ENCODE results near the gene PTPRN2.

PTPRN2 gene

DNA sequence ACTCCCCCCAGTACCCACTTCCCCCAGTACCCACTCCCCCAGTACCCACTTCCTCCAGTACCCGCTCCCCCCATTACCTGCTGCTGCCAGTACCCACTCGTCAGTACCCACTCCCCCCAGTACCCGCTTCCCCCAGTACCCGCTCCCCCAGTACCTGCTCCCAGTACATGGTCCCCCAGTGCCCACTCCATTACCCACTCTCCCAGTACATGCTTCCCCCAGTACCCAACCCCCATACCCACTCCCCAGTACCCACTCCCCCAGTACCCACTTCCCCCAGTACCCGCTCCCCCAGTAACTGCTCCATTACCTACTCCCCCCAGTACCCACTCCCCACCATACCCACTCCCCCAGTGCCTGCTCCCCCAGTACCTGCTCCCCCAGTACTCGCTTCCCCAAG lies 700.2 kb downstream of the PTPRN2 start:
- TF ChIP-seq JUND (IDR thresholded peaks at IDR 0.05; ENCODE audit: low read depth), result no peak
- DNase-seq (ENCODE audit: low read depth in 1 of 2, low spot score in 1 of 2), result no peak
- in situ Hi-C loops (cut with HindIII; ENCODE audit: low pct_unique_long_range_greater_than_20kb, low sequenced_read_pairs), result no loop called here

GRCh38 chr7:157886711-157887110 lies 700.9 kb downstream of the PTPRN2 start:
- in situ Hi-C loops (cut with HindIII; ENCODE audit: low pct_unique_long_range_greater_than_20kb, low sequenced_read_pairs), result no loop called here
- DNase-seq (ENCODE audit: low read depth in 1 of 2, low spot score in 1 of 2), result no peak
- no peak for TF ChIP-seq JUND (IDR thresholded peaks at IDR 0.05; ENCODE audit: low read depth)

DNA sequence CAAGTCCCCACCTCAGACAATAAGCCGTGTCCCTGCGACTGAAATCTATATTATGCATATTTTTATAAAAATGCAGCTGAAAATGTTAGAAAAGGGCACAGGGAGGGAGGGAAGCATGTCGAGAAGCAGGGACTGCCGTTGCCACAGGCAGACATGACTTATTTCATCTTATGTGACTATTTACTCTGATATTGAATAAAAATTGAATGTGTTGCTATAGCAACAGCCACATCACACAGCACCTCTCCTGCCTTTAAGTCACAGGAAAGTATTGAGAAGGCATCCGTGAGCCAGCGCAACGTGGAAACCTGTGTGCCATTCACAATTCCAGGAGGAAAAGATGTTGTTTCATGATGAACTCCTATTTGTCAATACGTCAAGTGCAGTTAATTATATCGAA lies 701.4 kb downstream of the PTPRN2 start:
- TF ChIP-seq JUND (IDR thresholded peaks at IDR 0.05; ENCODE audit: low read depth), result no peak
- in situ Hi-C loops (cut with HindIII; ENCODE audit: low pct_unique_long_range_greater_than_20kb, low sequenced_read_pairs), result no loop called here
- DNase-seq (ENCODE audit: low read depth in 1 of 2, low spot score in 1 of 2), result no peak

DNA sequence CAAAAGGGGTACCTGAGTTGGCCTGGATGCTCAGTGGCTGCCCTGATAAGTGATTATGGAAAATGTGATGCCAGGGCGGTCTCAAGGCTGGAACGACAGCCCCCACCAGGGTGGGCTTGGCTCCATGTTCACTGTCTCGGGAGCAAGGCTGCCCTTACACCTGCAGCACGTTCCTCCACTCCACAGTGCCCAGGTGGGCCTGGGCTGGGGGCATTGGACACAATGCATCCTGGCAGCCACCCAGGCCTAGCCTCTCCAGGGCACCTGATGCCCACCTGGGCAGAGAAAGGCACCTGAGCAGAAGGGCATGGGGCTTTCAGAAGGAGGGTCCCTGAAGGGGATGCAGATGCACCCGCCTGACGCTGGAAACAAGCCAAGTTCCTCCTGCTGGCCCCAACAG lies 702.5 kb downstream of the PTPRN2 start:
- TF ChIP-seq JUND (IDR thresholded peaks at IDR 0.05; ENCODE audit: low read depth), result no peak
- DNase-seq (ENCODE audit: low read depth in 1 of 2, low spot score in 1 of 2), result no peak
- in situ Hi-C loops (cut with HindIII; ENCODE audit: low pct_unique_long_range_greater_than_20kb, low sequenced_read_pairs), result no loop called here

DNA sequence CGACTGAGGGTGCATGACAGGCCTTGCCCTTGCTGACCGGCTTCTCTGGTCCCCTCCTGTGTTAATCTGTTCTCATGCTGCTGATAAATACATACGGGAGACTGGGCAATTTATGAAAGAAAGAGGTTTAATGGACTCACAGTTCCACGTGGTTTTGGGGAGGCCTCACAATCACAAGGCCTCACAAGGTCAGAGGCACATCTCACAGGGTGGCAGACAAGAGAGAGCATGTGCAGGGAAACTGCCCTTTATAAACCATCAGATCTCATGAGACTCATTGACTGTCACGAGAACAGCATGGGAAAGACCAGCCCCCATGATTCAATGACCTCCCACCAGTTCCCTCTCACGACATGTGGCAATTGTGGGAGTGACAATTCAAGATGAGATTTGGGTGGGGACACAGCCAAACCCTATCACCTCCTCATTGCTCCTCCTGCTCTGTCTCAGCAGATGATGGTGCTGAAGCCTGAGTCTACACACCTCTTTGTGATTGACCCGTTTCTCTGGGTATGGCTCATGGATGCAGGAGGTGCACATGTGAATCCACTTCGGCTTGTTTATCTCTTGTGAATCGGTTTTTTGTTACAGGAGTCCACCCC lies 703.1 kb downstream of the PTPRN2 start:
- TF ChIP-seq JUND (IDR thresholded peaks at IDR 0.05; ENCODE audit: low read depth), result no peak
- in situ Hi-C loops (cut with HindIII; ENCODE audit: low pct_unique_long_range_greater_than_20kb, low sequenced_read_pairs), result no loop called here
- DNase-seq (ENCODE audit: low read depth in 1 of 2, low spot score in 1 of 2), result no peak

DNA sequence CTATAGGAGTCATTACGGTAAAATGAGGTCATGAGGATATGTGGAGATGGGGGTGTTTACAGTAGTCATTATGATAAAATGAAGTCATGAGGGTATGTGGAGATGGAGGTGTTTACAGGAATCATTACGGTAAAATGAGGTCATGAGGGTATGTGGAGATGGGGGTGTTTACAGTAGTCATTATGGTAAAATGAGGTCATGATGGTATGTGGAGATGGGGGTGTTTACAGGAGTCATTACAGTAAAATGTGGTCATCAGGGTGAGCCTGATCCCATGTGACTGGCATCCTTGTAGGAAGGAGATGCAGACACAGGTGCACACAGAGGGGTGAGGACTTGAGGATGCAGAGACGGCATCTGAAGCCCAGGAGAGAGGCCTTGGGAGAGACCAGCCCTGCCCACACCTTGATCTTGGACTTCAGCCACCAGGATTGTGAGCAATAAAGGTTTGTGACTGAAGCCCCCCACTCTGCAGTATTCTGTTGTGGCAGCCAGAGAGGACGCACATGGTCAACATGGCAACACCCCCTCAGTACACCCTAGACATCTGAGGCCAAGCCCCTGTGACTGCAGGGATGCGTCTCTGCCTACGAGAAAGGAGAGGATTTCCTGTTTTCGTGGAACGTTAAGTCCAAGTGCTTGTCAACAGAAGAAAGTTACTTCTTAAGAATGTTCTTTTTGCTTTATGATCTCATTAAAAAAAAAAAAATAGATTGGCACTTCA lies 706.4 kb downstream of the PTPRN2 start:
- DNase-seq (ENCODE audit: low read depth in 1 of 2, low spot score in 1 of 2), result no peak
- no peak for TF ChIP-seq JUND (IDR thresholded peaks at IDR 0.05; ENCODE audit: low read depth)
- in situ Hi-C loops (cut with HindIII; ENCODE audit: low pct_unique_long_range_greater_than_20kb, low sequenced_read_pairs), result no loop called here

DNA sequence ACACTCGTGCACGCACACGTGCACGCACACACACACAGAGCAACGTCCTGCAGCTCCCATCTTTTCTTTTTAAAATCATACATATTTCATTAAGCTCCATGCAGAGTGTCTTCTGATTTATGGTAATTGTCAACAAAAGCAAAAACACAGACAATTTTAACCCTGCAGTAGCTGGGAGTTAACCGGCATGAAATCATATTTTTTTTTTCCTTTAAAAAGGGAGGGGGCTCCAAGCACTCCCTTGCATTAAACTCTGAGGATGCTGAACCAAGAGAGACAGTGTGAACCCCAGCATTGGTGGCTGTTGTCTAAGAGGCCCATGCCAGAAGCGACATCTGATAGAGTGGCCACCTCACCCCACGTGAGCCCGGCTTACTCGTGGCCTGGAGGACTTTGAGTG lies 708.2 kb downstream of the PTPRN2 start:
- in situ Hi-C loops (cut with HindIII; ENCODE audit: low pct_unique_long_range_greater_than_20kb, low sequenced_read_pairs), result no loop called here
- TF ChIP-seq JUND (IDR thresholded peaks at IDR 0.05; ENCODE audit: low read depth), result no peak
- no peak for DNase-seq (ENCODE audit: low read depth in 1 of 2, low spot score in 1 of 2)

DNA sequence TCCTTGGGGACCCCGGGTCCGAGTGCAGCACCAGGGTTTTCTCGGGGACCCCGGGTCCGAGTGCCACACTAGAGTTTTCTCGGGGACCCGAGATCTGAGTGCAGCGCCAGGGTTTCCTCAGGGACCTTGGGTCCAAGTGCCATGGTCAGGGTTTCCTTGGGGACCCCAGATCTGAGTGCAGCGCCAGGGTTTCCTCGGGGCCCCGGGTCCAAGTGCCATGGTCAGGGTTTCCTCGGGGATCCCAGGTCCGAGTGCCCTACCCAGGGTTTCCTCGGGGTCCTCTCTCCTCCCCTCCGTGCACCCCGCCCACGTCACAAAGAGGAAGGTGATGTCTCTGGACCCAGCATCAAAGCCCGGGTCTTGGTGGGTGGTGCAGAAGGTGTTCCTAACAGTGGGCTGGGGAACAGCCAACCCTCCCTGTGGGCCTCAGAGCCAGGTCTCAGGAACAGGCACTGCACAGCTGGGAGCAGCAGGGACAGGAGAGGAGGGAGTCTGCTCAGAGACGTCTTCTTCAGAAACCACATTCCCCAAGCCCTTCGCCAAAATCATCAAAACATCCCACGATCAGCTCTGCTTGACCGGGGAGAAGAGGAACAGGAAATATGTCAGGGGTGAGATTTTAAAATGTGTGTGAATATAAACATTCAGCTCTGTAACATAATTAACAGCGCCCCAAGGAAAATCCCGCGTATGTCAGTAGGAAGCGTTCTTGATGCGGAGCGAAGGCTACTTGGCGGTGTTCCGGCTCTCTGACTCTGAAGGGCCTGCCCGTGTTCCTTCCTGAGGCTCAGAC lies 710.1 kb downstream of the PTPRN2 start:
- no peak for TF ChIP-seq JUND (IDR thresholded peaks at IDR 0.05; ENCODE audit: low read depth)
- DNase-seq (ENCODE audit: low read depth in 1 of 2, low spot score in 1 of 2), result no peak
- in situ Hi-C loops (cut with HindIII; ENCODE audit: low pct_unique_long_range_greater_than_20kb, low sequenced_read_pairs), result no loop called here

GRCh38 chr7:157876469-157877285 lies 710.9 kb downstream of the PTPRN2 start:
- no peak for DNase-seq (ENCODE audit: low read depth in 1 of 2, low spot score in 1 of 2)
- in situ Hi-C loops (cut with HindIII; ENCODE audit: low pct_unique_long_range_greater_than_20kb, low sequenced_read_pairs), result no loop called here
- no peak for TF ChIP-seq JUND (IDR thresholded peaks at IDR 0.05; ENCODE audit: low read depth)

DNA sequence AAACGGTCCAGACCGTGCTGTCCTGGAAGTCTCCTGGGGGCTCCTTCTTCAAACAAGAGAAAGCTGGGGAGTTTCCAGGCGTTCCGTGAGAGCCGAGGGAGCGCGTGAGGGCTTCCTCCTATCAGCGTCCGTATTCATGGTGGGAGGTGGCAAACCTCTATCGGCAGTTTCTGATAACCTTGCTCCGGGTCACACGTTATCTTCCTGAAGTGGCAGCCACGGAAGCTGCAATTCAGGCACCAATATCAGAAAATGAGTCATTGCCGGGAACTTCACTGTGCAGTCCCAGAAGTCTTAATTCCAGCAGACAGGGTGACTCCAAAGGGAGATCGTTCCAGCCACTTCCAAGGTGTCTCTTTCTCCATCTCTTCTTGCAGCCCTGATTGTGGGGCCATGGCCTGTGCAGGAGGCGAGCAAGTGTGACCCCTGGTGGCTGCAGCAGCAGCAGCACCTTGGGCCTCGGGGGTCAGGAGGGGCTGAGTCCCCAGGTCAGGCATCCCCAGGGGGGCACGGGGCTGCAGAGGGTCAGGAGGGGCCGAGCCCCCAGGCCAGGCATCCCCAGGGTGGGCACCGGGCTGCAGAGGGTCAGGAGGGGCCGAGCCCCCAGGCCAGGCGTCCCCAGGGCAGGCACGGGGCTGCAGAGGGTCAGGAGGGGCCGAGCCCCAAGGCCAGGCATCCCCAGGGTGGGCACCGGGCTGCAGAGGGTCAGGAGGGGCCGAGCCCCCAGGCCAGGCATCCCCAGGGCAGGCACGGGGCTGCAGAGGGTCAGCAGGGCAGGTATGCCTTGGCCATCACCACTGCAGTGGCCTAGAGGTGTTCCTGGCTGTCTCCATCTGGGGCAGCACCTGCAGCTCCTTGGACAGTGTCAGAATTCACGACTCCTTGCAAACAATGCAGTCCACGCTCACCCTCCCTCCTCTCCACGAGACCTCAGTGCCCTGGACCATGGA lies 712.1 kb downstream of the PTPRN2 start:
- TF ChIP-seq JUND (IDR thresholded peaks at IDR 0.05; ENCODE audit: low read depth), result no peak
- in situ Hi-C loops (cut with HindIII; ENCODE audit: low pct_unique_long_range_greater_than_20kb, low sequenced_read_pairs), result no loop called here

GRCh38 chr7:157874870-157875229 lies 712.8 kb downstream of the PTPRN2 start:
- no peak for DNase-seq (ENCODE audit: low read depth in 1 of 2, low spot score in 1 of 2)
- in situ Hi-C loops (cut with HindIII; ENCODE audit: low pct_unique_long_range_greater_than_20kb, low sequenced_read_pairs), result no loop called here

More for the DNA sequence above, 712.1 kb downstream of the PTPRN2 start:
- DNase-seq (ENCODE audit: low read depth in 1 of 2, low spot score in 1 of 2), result peak; percentile 19 to 33

More at GRCh38 chr7:157874870-157875229, 712.8 kb downstream of the PTPRN2 start:
- no peak for TF ChIP-seq JUND (IDR thresholded peaks at IDR 0.05; ENCODE audit: low read depth)

Measured in T47D (cell line).